ENCODE results near the gene KEL.
"Not testable (repeated sequence)": the region's sequence is repeated elsewhere in the genome, so short reads cannot be mapped to it uniquely, and the experiment has no call there.

KEL gene, protein sequence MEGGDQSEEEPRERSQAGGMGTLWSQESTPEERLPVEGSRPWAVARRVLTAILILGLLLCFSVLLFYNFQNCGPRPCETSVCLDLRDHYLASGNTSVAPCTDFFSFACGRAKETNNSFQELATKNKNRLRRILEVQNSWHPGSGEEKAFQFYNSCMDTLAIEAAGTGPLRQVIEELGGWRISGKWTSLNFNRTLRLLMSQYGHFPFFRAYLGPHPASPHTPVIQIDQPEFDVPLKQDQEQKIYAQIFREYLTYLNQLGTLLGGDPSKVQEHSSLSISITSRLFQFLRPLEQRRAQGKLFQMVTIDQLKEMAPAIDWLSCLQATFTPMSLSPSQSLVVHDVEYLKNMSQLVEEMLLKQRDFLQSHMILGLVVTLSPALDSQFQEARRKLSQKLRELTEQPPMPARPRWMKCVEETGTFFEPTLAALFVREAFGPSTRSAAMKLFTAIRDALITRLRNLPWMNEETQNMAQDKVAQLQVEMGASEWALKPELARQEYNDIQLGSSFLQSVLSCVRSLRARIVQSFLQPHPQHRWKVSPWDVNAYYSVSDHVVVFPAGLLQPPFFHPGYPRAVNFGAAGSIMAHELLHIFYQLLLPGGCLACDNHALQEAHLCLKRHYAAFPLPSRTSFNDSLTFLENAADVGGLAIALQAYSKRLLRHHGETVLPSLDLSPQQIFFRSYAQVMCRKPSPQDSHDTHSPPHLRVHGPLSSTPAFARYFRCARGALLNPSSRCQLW

DNA sequence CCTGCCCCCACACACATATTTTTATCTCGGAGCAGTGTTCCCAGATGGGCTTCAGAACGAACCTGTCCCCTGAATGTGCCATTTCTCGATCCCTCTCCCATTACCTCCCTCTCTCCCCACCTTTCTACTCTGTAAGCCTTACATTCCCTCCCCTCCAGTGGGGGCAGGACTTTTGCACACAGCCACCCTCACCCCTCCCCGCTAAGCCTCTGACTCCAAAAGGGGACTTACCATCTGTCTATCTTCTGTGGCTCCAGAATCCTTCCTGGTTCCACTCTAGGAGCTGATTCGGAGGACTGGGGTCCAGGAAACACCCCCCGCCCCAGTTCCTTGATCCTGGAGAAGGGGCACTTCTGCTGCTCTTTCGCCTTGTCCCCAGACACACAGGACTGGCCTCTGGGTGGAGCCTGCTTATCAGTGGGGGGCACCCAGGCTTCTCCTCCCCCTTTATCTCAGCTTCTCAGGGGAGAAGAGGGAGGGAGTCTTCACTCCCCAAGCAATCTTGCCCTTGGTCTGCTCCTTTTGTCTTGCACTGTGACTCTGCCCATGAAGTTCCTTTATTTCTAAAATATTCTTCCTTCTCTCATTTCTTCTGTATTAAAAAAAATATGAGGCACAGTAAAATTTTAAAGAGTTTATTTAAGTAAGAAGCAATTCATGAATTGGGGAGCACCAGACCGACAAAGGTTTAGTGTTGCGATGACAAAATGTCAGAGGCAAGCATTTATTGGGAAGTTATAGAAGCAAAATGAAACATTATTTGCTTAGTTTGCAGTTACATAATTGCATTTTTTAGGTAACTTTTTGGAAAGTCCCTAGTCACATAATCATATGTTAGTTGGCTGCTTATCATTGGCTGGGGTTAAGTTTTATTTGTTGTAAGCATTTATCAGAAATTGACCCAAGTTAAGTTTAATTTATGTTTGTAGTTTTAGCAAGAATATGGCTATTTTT is at the start of gene KEL:
Gene KEL (minus strand): TSS at position 391 of the 954 bp plus-strand sequence. CDS start 157 bp downstream, at position 234.
- DNase-seq (ENCODE audit: low read depth), result no peak

DNA sequence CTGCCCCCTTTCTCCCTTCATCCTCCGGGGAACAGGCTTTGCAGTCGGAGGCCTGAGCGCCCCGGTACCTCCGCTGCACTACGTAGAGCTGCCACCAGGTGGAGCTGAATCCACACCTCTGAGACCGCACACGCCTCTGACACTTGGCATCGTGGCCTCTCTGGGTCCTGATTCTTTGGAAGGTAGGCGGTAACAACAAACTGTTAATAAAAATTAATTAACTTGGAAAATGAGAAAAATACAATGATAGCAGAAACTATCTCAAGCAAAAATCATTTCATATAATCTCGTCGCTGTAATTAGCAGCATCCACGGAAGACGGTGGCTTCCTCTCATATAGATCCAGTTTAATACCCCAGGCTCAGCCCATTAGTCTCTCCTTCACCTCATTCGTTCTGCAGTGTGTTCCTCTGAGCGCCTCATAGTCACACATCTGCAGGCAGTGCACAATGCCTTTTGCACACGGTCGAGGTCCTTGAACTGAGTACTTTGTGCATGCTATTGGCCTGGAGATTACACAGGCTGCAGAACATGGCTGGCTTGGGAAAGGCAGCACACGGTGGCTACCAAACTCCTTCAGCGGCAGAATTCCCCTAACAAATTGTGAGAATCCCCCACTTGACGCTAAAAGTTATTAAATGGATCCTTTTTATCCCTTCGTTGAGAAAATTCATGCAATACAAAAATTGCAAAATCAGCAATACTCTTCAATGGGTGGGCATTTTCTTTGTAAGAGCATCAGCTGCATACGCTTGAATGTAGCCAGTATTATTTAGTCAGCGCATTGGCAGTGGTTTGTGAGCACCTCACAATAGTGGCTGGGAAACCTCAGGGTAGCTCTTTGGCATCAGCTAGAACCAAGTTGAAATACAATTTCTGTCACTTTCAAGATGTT is 46.1 kb upstream of the KEL start:
- DNase-seq (ENCODE audit: low read depth), result peak; percentile 66

DNA sequence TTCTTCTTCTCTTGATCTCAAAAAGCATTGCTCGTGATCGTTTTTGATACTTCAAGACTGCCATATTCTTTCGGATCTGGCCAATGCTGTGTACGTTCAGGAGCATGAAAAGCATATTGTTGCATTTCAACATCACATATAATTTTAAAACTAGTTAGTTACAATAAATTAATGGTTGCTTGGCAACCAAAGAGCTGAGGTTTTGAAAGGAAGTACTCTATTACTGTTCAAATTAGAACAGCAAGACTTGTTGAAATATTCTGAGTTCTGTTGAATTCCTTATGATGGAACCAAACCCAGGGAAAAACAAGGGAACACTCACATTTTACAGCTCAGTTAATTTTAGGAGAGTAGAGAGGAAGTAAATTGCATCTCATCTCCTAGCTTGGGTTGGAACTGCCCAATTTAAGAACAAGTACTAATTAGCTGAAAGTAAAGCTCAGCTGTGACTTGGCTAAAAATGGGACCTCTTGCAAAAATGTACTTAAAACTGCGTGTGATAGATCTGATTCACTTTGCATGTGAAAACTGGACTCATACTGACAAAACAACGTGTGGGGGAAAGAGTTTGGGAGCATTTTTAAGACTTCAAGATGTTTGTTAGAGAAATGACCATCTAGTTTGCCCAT is 43.6 kb upstream of the KEL start:
- no peak for DNase-seq (ENCODE audit: low read depth)

- DNase-seq (ENCODE audit: low read depth), result no peak
These were observed 41.4 kb upstream of the KEL start for GRCh38 chr7:143003393-143004051.

DNA sequence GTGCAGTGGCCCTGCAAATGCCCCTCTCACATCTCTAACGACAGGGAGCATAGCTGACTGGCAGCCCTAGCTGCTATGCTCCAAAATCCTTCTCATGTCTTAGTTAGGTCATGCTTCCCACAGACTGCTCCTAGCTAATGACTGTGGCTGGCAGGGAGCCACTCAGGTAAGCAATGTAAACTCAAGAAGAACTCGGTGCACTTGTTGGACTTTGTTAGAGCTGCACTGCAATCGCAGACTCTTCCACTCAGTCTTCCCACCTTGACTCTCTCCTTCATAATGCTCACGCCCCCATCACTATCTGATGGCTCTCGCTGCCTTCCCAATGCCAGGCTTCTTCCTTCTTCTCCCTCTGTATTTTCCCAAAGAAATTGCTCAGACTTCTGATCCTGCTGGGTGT is 40.7 kb upstream of the KEL start:
- no peak for DNase-seq (ENCODE audit: low read depth)

GRCh38 chr7:143002106-143002505 is 39.9 kb upstream of the KEL start:
- DNase-seq (ENCODE audit: low read depth), result no peak

- DNase-seq (ENCODE audit: low read depth), result no peak
These were observed 38.5 kb upstream of the KEL start for GRCh38 chr7:143000648-143001047.

DNA sequence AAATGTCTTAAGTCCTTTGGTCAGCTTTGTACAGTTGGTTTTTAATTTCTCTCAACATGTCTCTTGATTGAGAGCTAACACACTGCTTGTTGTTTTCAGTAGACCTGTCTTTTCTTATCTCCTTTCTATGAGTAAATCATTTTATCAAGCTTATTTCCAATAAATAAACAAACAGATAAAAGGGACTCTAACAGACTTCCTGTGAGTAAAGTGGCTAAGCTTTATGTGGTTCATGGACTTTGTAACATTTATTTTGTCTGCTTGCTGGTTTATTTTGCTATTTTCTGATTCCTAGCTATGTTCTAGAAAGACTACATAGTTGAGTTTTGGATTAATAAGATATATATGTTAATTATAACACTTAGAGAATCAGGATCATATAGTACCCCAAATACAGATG is 37.6 kb upstream of the KEL start:
- no peak for DNase-seq (ENCODE audit: low read depth)

GRCh38 chr7:142998966-142999365 is 36.8 kb upstream of the KEL start:
- DNase-seq (ENCODE audit: low read depth), result no peak

DNA sequence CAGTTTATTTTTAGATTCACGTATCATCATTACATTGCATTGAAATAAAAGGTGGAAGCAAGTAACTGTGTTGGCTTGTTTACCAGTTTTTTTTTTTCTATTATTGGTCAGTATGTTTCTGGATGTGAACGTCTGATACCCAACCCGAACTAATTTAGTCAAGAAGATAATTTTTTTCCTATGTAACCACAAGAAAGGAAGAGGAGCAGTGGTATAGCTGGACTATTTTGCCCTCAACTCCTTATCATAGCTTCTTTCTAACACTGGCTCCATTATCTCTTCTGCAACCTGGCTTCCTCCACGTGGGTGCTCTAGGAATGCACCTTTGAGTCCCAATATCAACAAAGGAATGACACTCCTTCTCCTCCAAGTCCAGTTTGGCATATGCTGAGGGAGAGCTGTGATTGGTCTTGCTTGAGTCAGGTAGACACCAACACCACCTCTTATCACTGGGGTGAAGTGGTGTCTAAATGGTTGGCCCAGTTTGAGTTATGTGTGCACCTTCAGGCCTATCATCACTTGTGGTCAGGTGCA is 35.4 kb upstream of the KEL start:
- no peak for DNase-seq (ENCODE audit: low read depth)

- no peak for DNase-seq (ENCODE audit: low read depth)
These were observed 30.3 kb upstream of the KEL start for GRCh38 chr7:142992427-142992826.

DNA sequence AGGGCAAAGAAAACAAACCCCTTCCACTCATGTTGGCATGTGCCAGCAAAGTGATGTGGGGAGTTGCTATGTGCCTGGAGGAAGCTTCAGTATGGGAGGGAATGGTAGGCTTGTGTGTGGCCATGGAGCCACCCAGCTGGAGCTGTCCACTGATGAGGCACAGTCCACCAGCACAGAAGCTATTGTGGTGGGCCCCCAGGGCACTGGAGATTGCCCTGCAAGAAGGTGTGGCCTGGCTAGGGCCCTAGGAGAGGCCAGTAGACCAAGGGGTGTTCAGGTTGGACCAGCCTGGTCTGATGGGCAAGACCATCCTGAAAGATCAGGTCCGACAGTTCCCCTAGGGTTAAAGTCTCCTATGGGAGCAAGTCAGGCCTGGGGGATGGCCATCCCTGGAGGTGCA is 22.1 kb upstream of the KEL start:
- no peak for DNase-seq (ENCODE audit: low read depth)

DNA sequence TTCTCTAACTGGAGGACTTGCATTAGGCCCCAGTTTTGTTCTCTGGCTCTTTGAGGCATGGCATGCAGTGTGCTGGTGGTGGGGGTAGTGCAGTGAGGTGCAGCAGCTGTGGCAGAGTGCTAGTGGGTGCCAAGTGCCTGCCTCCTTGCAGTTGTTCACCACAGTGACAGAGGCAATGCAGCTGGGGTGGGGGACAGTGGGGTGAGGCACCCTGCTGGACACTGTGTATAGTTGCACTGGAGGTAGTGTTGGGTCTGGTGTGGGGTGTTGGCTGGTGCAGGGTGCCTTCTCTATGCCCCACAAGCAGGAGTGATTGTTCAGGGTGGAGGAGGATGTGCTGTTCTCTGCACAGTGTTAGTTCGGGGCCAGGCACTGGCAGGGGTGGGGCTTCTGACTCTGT is 21.7 kb upstream of the KEL start:
- no peak for DNase-seq (ENCODE audit: low read depth)

DNA sequence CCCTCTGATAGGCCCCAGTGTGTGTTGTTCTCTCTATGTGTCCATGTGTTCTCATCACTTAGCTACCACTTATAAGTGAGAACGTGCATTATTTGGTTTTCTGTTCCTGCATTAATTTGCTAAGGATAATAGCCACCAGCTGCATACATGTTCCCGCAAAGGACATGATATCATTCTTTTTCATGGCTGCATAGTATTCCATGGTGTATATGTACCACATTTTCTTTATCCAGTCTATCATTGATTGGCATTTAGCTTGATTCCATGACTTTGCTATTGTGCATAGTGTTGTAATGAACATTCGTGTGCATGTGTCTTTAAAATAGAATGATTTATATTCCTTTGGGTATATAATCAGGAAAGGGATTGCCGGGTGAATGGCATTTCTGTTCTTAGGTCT is 16.2 kb upstream of the KEL start:
- DNase-seq (ENCODE audit: low read depth), result not testable (repeated sequence)

DNA sequence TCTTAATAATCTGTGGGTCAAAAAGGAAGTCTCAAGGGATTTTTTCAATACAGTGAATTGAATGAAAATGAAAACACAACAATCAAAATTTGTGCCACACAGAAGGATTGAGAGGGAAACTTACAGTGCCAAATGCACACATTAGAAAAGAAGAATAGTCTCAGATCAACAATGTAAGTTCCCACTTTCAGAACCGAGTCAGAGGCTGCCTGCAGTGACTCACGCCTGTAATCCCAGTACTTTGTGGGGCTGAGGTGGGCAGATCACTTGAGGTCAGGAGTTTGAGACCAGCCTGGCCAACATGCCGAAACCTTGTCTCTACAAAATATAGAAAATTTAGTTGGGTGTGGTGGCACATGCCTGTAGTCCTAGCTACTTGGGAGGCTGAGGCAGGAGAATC is 12.5 kb upstream of the KEL start:
- DNase-seq (ENCODE audit: low read depth), result no peak

DNA sequence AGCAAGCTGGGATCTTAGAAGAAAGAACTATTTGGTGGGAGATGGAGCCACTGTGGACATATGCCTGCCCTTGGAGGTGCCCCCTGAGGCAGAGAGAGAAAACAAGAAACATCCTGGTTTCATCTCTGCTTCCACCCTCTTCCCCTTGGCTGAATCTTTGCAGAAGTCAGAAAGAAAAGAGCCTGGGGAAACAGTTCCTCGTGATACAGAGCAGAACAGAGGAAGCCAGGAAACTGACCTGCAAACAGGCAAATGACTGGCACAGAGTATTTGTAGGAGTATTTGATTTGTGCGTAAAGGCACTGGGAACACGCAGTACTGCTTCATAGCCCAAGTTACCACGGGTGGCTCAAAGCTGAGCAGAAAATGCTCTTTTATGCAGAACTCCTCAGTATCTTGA is 7.0 kb upstream of the KEL start:
- no peak for DNase-seq (ENCODE audit: low read depth)

DNA sequence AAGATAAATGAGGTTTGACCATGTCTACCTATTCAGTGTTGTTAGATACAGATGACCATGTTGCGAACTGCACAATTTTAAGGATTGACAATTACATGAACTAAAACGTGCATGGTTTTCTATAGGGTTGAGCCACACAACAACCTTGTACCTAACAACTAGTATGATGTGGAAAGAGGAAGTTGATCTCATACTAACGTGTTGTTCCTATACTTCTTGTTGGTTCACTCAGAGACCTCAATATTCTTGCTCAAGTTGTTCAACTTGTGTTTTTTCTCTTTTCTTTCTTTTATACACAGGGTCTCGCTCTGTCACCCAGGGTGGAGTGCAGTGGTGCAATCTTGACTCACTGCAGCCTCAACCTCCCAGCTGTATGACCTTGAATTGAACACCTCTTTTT is 6.1 kb upstream of the KEL start:
- DNase-seq (ENCODE audit: low read depth), result no peak

- no peak for DNase-seq (ENCODE audit: low read depth)
These were observed 2.5 kb upstream of the KEL start for GRCh38 chr7:142964502-142965246.

DNA sequence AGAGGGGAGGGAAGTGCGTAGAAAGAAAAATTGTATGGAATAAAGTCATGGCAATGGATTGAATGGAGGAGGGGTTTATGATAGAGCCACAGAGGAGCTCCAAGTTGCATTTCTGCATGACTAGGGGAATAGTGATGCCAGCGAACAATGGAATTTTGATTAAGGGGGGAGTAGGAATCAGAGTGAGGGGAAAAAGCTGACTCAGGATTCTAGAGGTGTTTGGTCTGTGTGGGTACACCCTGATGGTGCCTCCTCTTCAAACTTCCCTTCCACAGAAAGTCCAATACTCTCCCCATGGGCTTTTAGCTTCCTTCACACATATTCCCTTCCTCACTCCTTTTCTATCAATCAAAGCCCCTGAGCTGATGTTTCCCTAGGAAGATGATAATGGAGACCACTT is 1.8 kb upstream of the KEL start:
- DNase-seq (ENCODE audit: low read depth), result no peak

All from stimulated activated CD8-positive, alpha-beta memory T cell treated with anti-CD3 and anti-CD28 coated beads, Interleukin-12 subunit alpha, Interleukin-12 subunit beta, amount 100 ng/mL, for 1 hour (primary cell).